PFSK-1 (cell line): ENCODE data around the gene RABEP2.

Experiments
- POLR2AphosphoS5 ChIP-seq: IDR thresholded peaks from 2 replicates; pipeline ENCODE4 v1.6.1; 2012; ENCODE audit warnings: low read depth, mild to moderate bottlenecking, control low read depth, low read length, moderate library complexity
- REST ChIP-seq, 2 experiments: IDR thresholded peaks; 2 replicates each; pipeline versions ENCODE4 v1.6.1 to v1.8.0; 2011 to 2012; ENCODE audit warnings: low read depth in 2 of 2, low read length in 2 of 2, control low read depth in 1 of 2, inconsistent platforms in 1 of 2, mild to moderate bottlenecking in 1 of 2, moderate library complexity in 1 of 2; ENCODE audit not compliant: insufficient read depth in 1 of 2
- SIN3A ChIP-seq: IDR thresholded peaks from 2 replicates; pipeline ENCODE4 v1.6.1; 2012; ENCODE audit warnings: mild to moderate bottlenecking, low read length, moderate library complexity, borderline replicate concordance; ENCODE audit not compliant: insufficient read depth
- TAF1 ChIP-seq: IDR thresholded peaks from 2 replicates; pipeline ENCODE4 v1.6.1; 2012; ENCODE audit warnings: low read length, control low read depth, borderline replicate concordance; ENCODE audit not compliant: insufficient read depth

DNA sequence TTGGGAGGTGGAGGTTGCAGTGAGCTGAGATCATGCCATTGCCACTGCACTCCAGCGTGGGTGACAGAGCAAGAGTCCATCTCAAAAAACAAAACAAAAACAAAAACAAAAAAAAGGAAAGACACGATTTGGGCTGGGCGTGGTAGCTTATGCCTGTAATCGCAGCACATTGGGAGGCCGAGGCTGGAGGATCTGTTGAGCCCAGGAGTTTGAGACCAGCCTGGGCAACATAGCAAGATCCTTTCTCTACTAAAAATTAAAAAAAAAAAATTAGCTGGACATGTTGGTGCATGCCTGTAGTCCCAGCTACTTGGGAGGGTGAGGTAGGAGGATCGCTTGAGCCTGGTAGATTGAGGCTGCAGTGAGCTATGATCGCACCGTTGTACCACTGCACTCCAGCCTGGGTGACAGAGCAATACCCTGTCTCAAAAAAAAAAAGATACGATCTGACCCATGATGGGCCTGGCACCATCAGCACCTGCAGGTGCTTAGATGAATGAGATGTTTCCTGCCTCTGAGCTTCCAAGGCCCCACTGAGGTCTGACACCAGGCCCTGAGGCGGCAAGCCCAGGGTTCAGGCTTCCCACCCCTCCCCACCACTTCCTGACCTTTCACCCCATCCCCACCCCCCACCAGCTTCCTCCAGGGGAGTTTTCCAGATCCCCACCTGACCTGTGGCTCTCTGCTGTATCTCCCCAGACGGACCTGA is 25.0 kb downstream of the RABEP2 start:
- TF ChIP-seq POLR2AphosphoS5 (no peak), TAF1 (no peak), SIN3A (no peak), REST (IDR thresholded peaks at IDR 0.05; ENCODE audit: insufficient read depth in 1 of 2, low read depth in 2 of 2, low read length in 2 of 2) (no peak)
